Measurements from ENCODE around the gene TRAPPC5. TPM values are rescaled to one million over a fixed set of nuclear protein-coding genes. Genes with fewer than 3 reads are reported as not detected.

The TRAPPC5 gene
- total RNA-seq, 1 donor from 2014 or later = 108 TPM

GRCh38 chr19:7691497-7691896, 10.9 kb downstream of the TRAPPC5 start:
- Mint-ChIP-seq H3K36me3 (ENCODE audit: unreplicated experiment) (no peaks in the 10 kb centered on the region), H3K4me3 (ENCODE audit: unreplicated experiment) (no peak overlapping the region), H3K27ac (ENCODE audit: unreplicated experiment) (no peak overlapping the region), H3K4me1 (ENCODE audit: unreplicated experiment) (no peaks in the 10 kb centered on the region), H3K9me3 (ENCODE audit: unreplicated experiment) (no peaks in the 10 kb centered on the region), H3K27me3 (ENCODE audit: unreplicated experiment) (peaks cover under 1% of the 10 kb centered on the region)
- DNase-seq (ENCODE audit: extremely low spot score, unreplicated experiment) = no peak
- no peak for TF ChIP-seq CTCF (IDR thresholded peaks at IDR 0.05)

- no peak for TF ChIP-seq CTCF (IDR thresholded peaks at IDR 0.05)
- H3K27me3 Mint-ChIP-seq (ENCODE audit: unreplicated experiment) = peaks cover 2% of the 10 kb centered on the region
- H3K4me1 Mint-ChIP-seq (ENCODE audit: unreplicated experiment) = no peaks in the 10 kb centered on the region
- no peak overlapping the region for H3K27ac Mint-ChIP-seq (ENCODE audit: unreplicated experiment)
- no peaks in the 10 kb centered on the region for H3K36me3 Mint-ChIP-seq (ENCODE audit: unreplicated experiment)
- DNase-seq (ENCODE audit: extremely low spot score, unreplicated experiment) = no peak
- no peaks in the 10 kb centered on the region for H3K9me3 Mint-ChIP-seq (ENCODE audit: unreplicated experiment)
- H3K4me3 Mint-ChIP-seq (ENCODE audit: unreplicated experiment) = no peak overlapping the region
Observed at GRCh38 chr19:7692417-7693088, 11.9 kb downstream of the TRAPPC5 start.

GRCh38 chr19:7694499-7694898, 13.9 kb downstream of the TRAPPC5 start:
- Mint-ChIP-seq H3K27me3 (ENCODE audit: unreplicated experiment) (peaks cover 2% of the 10 kb centered on the region), H3K4me3 (ENCODE audit: unreplicated experiment) (no peak overlapping the region), H3K9me3 (ENCODE audit: unreplicated experiment) (no peaks in the 10 kb centered on the region), H3K27ac (ENCODE audit: unreplicated experiment) (no peak overlapping the region), H3K4me1 (ENCODE audit: unreplicated experiment) (no peaks in the 10 kb centered on the region), H3K36me3 (ENCODE audit: unreplicated experiment) (no peaks in the 10 kb centered on the region)
- no peak for TF ChIP-seq CTCF (IDR thresholded peaks at IDR 0.05)
- DNase-seq (ENCODE audit: extremely low spot score, unreplicated experiment) = no peak

GRCh38 chr19:7697721-7698287, 17.2 kb downstream of the TRAPPC5 start:
- no peaks in the 10 kb centered on the region for H3K9me3 Mint-ChIP-seq (ENCODE audit: unreplicated experiment)
- no peak overlapping the region for H3K4me3 Mint-ChIP-seq (ENCODE audit: unreplicated experiment)
- no peaks in the 10 kb centered on the region for H3K4me1 Mint-ChIP-seq (ENCODE audit: unreplicated experiment)
- no peaks in the 10 kb centered on the region for H3K36me3 Mint-ChIP-seq (ENCODE audit: unreplicated experiment)
- no peak overlapping the region for H3K27ac Mint-ChIP-seq (ENCODE audit: unreplicated experiment)
- no peak for TF ChIP-seq CTCF (IDR thresholded peaks at IDR 0.05)
- no peak for DNase-seq (ENCODE audit: extremely low spot score, unreplicated experiment)
- peaks cover 8% of the 10 kb centered on the region for H3K27me3 Mint-ChIP-seq (ENCODE audit: unreplicated experiment)

- peaks cover 8% of the 10 kb centered on the region for H3K27me3 Mint-ChIP-seq (ENCODE audit: unreplicated experiment)
- H3K4me1 Mint-ChIP-seq (ENCODE audit: unreplicated experiment) = no peaks in the 10 kb centered on the region
- TF ChIP-seq CTCF (IDR thresholded peaks at IDR 0.05) = no peak
- H3K36me3 Mint-ChIP-seq (ENCODE audit: unreplicated experiment) = no peaks in the 10 kb centered on the region
- H3K9me3 Mint-ChIP-seq (ENCODE audit: unreplicated experiment) = no peaks in the 10 kb centered on the region
- no peak overlapping the region for H3K27ac Mint-ChIP-seq (ENCODE audit: unreplicated experiment)
- no peak overlapping the region for H3K4me3 Mint-ChIP-seq (ENCODE audit: unreplicated experiment)
- no peak for DNase-seq (ENCODE audit: extremely low spot score, unreplicated experiment)
Observed at GRCh38 chr19:7698583-7698982, 17.9 kb downstream of the TRAPPC5 start.

Measured in osteocyte (in vitro differentiated cells).